Gastrocnemius medialis (tissue), 4 donors: ENCODE measurements around the gene ITFG1. TPM values are rescaled to one million over a fixed set of nuclear protein-coding genes. Genes with fewer than 3 reads are reported as not detected.

ENCODE experiments used
- ATAC-seq, 2 donors: fragments of 150-250 bp; one replicate each; pipeline ENCODE4 v1.9.1; 2016
- DNase-seq, 2 donors: peaks; one replicate each; pipeline ENCODE4 v3.0.0-alpha.2; 2019
- H3K27ac ChIP-seq, 4 donors: fragments of 200-600 bp; sonication (generic); 1 replicate in 1 of 4; 2 replicates in 3 of 4; pipeline ENCODE4 v1.5.1; 2016 to 2018; ENCODE audit warnings: mild to moderate bottlenecking in 2 of 4, moderate library complexity in 1 of 4
- H3K27me3 ChIP-seq, 3 donors: fragments of 200-600 bp; sonication (generic) in 2 of 3; 1 replicate in 1 of 3; 2 replicates in 2 of 3; pipeline versions ENCODE4 v1.5.1 to v1.6.0; 2016 to 2019; ENCODE audit warnings: mild to moderate bottlenecking in 1 of 3, moderate library complexity in 1 of 3
- H3K36me3 ChIP-seq, 2 donors: fragments of 200-600 bp; sonication (generic) in 1 of 2; one replicate each; pipeline ENCODE4 v1.5.1; 2017 to 2018
- H3K4me1 ChIP-seq, 2 donors: fragments of 200-600 bp; sonication (generic) in 1 of 2; one replicate each; pipeline ENCODE4 v1.5.1; 2016 to 2017; ENCODE audit warnings: mild to moderate bottlenecking in 2 of 2
- H3K4me3 ChIP-seq, 4 donors: fragments of 200-600 bp; sonication (generic) in 3 of 4; 1 replicate in 1 of 4; 2 replicates in 3 of 4; pipeline ENCODE4 v1.5.1; 2016 to 2019; ENCODE audit warnings: mild to moderate bottlenecking in 2 of 4
- H3K9me3 ChIP-seq, 3 donors: fragments of 200-600 bp; sonication (generic) in 2 of 3; 1 replicate in 1 of 3; 2 replicates in 2 of 3; pipeline ENCODE4 v1.5.1; 2016 to 2019
- POLR2A ChIP-seq, 2 donors: fragments of 450-650 bp; IDR thresholded peaks; one replicate each; pipeline ENCODE4 v1.6.1; 2017; ENCODE audit warnings: antibody characterized with exemption in 2 of 2, mild to moderate bottlenecking in 2 of 2, moderate library complexity in 2 of 2
- in situ Hi-C, 4 donors: fragments of 200-750 bp; cut with MboI; loops; one replicate each; pipeline versions ENCODE4 v1.15.0 to v1.8.0; 2017; ENCODE audit warnings: low sequenced_read_pairs in 4 of 4
- intact Hi-C: fragments of 100-400 bp; cut with DNase I; formaldehyde crosslinking; loops from one replicate; pipeline ENCODE4 v1.15.1; 2023; ENCODE audit warnings: low total_unique reads
- total RNA-seq, 4 donors: library from RNA; depleted of rRNA; stranded (reverse); fragments of >200 nt; gene quantifications; one replicate each; pipeline versions ENCODE4 v1.1.0 to v1.2.3, GENCODE V29; 2016
- TF ChIP-seq, protein P1 (sequence below), 5 experiments: fragments of 450-650 bp in 3 of 5; fragments of 200-600 bp in 2 of 5; sonication (generic) in 2 of 5; IDR thresholded peaks in 4 of 5; conservative IDR thresholded peaks in 1 of 5; 1 replicate in 4 of 5; 2 replicates in 1 of 5; pipeline ENCODE4 v1.5.1; 2016 to 2019; ENCODE audit warnings: antibody characterized with exemption in 5 of 5, mild to moderate bottlenecking in 3 of 5, moderate library complexity in 3 of 5

Gene ITFG1
- total RNA-seq, 4 donors from 2014 or later: 20.9 to 37.3 (median 28.6) TPM

DNA sequence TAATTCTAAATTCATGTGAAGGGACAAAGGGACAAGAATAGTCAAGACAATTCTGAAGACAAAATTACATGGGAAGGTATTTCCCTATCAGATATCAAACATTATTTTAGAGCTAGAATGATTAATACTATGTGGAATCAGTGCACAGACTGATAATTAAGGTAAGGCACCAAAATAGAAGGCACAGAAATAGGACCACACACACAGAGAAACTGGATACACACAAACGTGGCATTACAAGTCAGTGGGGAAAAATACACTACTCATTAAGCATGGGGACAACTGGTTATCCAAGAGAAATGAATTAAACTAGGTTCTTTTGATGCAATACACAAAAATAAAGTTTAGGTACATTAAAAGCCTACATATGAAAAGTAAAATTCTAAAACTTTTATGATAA, 184.3 kb downstream of the ITFG1 start:
- Histone ChIP-seq H3K4me3 (no peak overlapping the region), H3K4me1 (peaks cover 18 to 21% of the 10 kb centered on the region in 2 donors), H3K27me3 (no peaks in the 10 kb centered on the region), H3K27ac (peak overlapping the region in 3 of 4 donors; percentile 32 to 55 (median 54)), H3K36me3 (no peaks in the 10 kb centered on the region), H3K9me3 (no peaks in the 10 kb centered on the region)
- intact Hi-C loops (no loop called here), in situ Hi-C loops (no loop called here)
- TF ChIP-seq POLR2A (IDR thresholded peaks at IDR 0.05): no peak
- TF ChIP-seq, protein P1, sequence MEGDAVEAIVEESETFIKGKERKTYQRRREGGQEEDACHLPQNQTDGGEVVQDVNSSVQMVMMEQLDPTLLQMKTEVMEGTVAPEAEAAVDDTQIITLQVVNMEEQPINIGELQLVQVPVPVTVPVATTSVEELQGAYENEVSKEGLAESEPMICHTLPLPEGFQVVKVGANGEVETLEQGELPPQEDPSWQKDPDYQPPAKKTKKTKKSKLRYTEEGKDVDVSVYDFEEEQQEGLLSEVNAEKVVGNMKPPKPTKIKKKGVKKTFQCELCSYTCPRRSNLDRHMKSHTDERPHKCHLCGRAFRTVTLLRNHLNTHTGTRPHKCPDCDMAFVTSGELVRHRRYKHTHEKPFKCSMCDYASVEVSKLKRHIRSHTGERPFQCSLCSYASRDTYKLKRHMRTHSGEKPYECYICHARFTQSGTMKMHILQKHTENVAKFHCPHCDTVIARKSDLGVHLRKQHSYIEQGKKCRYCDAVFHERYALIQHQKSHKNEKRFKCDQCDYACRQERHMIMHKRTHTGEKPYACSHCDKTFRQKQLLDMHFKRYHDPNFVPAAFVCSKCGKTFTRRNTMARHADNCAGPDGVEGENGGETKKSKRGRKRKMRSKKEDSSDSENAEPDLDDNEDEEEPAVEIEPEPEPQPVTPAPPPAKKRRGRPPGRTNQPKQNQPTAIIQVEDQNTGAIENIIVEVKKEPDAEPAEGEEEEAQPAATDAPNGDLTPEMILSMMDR (IDR thresholded peaks at IDR 0.05 in 4 of 5, conservative IDR thresholded peaks at IDR 0.05 in 1 of 5): no peak
- DNase-seq (no peak), ATAC-seq (peak; percentile 81 to 83)

DNA sequence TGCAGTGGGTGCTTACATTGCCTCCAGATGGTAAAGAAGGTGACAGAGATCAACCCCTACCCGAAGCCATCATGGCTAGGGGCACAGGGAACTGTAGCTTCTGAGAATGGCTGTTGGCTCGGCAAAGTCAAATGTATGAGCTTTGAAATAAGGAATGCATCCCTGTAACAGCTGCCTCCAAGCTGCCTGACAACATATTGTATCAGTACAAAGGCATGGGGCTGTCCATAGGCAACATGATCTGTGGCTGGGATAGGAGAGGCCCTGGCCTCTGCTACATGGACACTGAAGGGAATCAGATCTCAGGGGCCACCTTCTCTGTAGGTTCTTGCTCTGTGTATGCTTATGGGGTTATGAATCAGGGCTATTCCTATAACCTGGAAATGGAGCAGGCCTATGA, 197.9 kb downstream of the ITFG1 start:
- Histone ChIP-seq H3K27me3 (no peaks in the 10 kb centered on the region), H3K27ac (no peak overlapping the region), H3K9me3 (no peaks in the 10 kb centered on the region), H3K4me1 (no peaks in the 10 kb centered on the region), H3K36me3 (peaks cover 0 to 5% of the 10 kb centered on the region in 2 donors), H3K4me3 (no peak overlapping the region)
- TF ChIP-seq, protein P1 (IDR thresholded peaks at IDR 0.05 in 4 of 5, conservative IDR thresholded peaks at IDR 0.05 in 1 of 5): no peak
- TF ChIP-seq POLR2A (IDR thresholded peaks at IDR 0.05): no peak
- ATAC-seq: no peak
- in situ Hi-C loops: no loop called here
- no peak for DNase-seq
- intact Hi-C loops: no loop called here

DNA sequence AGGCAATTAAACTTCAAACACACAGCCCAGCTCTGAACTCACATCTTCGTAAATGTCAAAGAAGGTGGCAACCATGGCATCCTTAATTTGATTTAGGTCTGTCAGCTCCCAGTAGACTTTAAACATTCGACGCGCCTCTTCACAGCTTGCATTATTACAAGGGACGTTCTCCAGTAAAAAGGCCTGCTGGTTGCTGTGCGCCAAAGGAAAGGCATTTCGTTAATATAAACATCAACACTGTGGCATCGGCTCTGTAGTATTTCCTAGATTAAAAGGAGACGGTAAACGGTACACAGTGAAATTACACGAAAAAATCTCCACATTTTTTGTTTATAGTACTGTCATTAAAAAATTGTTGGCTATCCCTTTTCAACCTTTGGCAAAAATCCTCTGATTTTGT, 200.4 kb downstream of the ITFG1 start:
- Histone ChIP-seq H3K27ac (no peak overlapping the region), H3K36me3 (peaks cover 0 to 14% of the 10 kb centered on the region in 2 donors), H3K9me3 (no peaks in the 10 kb centered on the region), H3K4me3 (no peak overlapping the region), H3K4me1 (peaks cover 0 to under 1% of the 10 kb centered on the region in 2 donors), H3K27me3 (no peaks in the 10 kb centered on the region)
- no peak for DNase-seq
- in situ Hi-C loops: no loop called here
- intact Hi-C loops: no loop called here
- ATAC-seq: no peak
- TF ChIP-seq, protein P1 (IDR thresholded peaks at IDR 0.05 in 4 of 5, conservative IDR thresholded peaks at IDR 0.05 in 1 of 5): no peak
- TF ChIP-seq POLR2A (IDR thresholded peaks at IDR 0.05): no peak

DNA sequence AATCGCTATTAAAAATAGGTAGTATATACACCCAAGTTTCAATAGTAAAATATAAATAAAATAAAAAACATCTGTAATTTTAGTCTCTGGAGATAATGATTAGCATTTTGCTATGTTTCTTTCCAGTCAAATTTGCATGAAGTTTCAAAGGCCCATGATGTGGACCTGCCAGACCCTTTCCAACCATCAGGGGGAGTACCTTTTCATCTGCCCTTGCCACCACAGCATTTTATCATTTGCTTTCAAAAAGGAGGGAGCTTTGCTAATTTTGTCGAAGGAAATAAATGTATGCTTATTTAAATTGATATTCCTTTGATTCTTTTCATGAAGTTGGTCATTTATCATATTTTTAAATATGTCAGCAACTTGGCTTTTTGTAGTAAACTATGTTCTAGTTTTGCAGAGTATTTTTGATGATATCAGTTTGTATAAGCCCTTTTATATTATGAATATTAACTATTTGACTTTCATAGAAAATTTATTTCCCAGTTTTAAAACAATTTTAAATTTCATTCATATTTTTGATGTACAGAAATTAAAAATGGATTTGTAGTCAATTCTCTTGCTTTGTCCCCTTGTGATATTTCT, 201.9 kb downstream of the ITFG1 start:
- TF ChIP-seq, protein P1 (IDR thresholded peaks at IDR 0.05 in 4 of 5, conservative IDR thresholded peaks at IDR 0.05 in 1 of 5): peak in 4 of 5 experiments; percentile 33 to 66 (median 49)
- TF ChIP-seq POLR2A (IDR thresholded peaks at IDR 0.05): no peak
- no peak for DNase-seq
- H3K9me3 ChIP-seq: no peaks in the 10 kb centered on the region
- H3K36me3 ChIP-seq: peaks cover 0 to 14% of the 10 kb centered on the region in 2 donors
- intact Hi-C loops: loop anchor here (10.0 kb wide), 1 partner anchor 906 kb away; no protein-coding TSS in a partner anchor
- H3K4me1 ChIP-seq: peaks cover 0 to 6% of the 10 kb centered on the region in 2 donors
- H3K4me3 ChIP-seq: no peak overlapping the region
- no peak for ATAC-seq
- no peaks in the 10 kb centered on the region for H3K27me3 ChIP-seq
- in situ Hi-C loops: no loop called here
- H3K27ac ChIP-seq: no peak overlapping the region
